Skeletal muscle tissue (tissue), 4 donors: ENCODE measurements around the gene CHD5. TPM values are rescaled to one million over a fixed set of nuclear protein-coding genes. Genes with fewer than 3 reads are reported as not detected.

Experiments used
- H3K27ac ChIP-seq: one replicate; pipeline ENCODE4 v1.7.0; 2013; ENCODE audit warnings: mild to moderate bottlenecking, low read depth, low read length, inconsistent platforms
- H3K27me3 ChIP-seq, 3 donors: one replicate each; pipeline ENCODE4 v1.7.0; 2013; ENCODE audit warnings: low read length in 3 of 3; ENCODE audit not compliant: control insufficient read depth in 3 of 3, insufficient read depth in 3 of 3
- H3K36me3 ChIP-seq, 3 donors: one replicate each; pipeline ENCODE4 v1.7.0; 2013; ENCODE audit warnings: low read length in 3 of 3; ENCODE audit not compliant: control insufficient read depth in 3 of 3, insufficient read depth in 3 of 3
- H3K4me1 ChIP-seq, 3 donors: one replicate each; pipeline ENCODE4 v1.7.0; 2013; ENCODE audit warnings: low read length in 3 of 3, mild to moderate bottlenecking in 3 of 3; ENCODE audit not compliant: control insufficient read depth in 3 of 3, insufficient read depth in 3 of 3
- H3K4me3 ChIP-seq, 3 donors: one replicate each; pipeline ENCODE4 v1.7.0; 2013; ENCODE audit warnings: low read length in 3 of 3
- H3K9ac ChIP-seq, 3 donors: one replicate each; pipeline ENCODE4 v1.7.0; 2013; ENCODE audit warnings: low read length in 3 of 3, mild to moderate bottlenecking in 3 of 3, moderate library complexity in 2 of 3, low read depth in 1 of 3
- H3K9me3 ChIP-seq, 3 donors: one replicate each; pipeline ENCODE4 v1.7.0; 2013; ENCODE audit warnings: low read length in 3 of 3; ENCODE audit not compliant: control insufficient read depth in 3 of 3
- total RNA-seq: library from RNA; depleted of rRNA; stranded (reverse); fragments of >200 nt; gene quantifications from one replicate; pipeline ENCODE4 v1.2.3, GENCODE V29; 2014
- donor health status: Osteomylitis.

CHD5 gene
- total RNA-seq, 1 donor from 2014 or later: not detected

DNA sequence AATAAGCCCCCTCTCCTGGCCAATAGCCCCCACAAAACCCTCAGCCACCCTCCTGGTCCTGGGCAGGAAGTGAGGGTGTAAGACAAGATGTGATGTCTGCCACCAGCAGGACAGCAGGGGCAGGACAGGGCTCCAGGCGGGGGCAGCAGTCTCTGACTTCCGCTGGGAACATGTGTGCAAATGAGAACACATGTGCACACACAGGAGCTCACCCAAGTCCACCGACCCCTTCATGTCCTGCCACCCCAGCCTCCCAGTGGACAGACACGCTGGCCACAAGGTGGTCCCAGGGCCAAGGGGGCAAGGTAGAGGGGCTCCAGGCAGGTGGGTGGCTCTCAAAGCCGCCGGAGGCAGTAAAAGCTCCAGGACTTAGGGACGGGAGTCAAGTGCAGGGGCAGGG is 74.4 kb downstream of the CHD5 start:
- Histone ChIP-seq H3K27ac (no peak overlapping the region), H3K27me3 (peaks cover 25 to 51% (median 42%) of the 10 kb centered on the region in 3 donors), H3K36me3 (no peaks in the 10 kb centered on the region), H3K9ac (no peak overlapping the region), H3K9me3 (no peaks in the 10 kb centered on the region), H3K4me3 (no peak overlapping the region), H3K4me1 (no peaks in the 10 kb centered on the region)

DNA sequence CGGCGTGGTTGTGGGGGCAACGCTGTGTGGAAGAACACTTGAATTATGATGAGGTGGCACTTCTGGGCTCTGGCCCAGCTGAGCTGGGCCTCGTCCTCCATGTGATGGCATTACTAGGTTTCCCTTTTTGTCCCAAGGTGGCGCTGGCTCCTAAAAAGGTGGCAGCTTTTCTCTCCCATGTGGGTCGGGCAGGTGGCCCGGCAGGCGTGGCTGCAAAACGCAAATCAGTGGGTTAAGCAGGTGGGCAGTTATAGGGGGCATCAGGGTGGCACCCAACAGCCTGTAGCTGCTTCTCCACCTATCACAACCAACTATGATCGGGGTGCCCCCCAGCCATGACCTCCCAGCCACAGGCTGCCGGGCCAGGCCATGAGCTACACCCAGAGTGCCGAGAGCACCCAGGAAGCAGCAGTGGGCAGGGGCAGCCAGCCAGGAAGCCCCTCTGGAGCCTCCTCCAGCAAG is 74.9 kb downstream of the CHD5 start:
- H3K4me1 ChIP-seq: no peaks in the 10 kb centered on the region
- no peak overlapping the region for H3K9ac ChIP-seq
- H3K27me3 ChIP-seq: peaks cover 25 to 54% (median 43%) of the 10 kb centered on the region in 3 donors

DNA sequence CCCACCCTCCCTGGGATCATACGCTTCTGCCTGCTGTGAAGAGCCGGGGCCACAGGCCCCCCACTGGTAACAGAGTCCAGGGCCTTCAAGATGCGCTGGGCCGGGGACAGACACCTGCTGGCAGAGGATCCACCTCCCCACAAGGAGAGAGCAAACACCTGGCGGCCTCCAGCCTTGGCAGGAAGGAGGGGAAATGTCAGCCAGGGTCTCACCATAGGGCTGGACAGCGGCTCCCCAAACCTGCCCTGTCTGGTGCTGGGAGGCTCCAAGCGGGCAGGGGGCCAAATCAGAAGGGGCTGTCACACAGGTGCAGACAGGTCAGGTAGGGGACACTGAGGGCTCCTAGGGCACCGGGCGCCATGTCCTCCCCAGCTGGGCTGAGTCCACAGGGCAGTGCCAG is 75.5 kb downstream of the CHD5 start:
- Histone ChIP-seq H3K36me3 (no peaks in the 10 kb centered on the region), H3K9ac (no peak overlapping the region), H3K27me3 (peaks cover 20 to 48% (median 45%) of the 10 kb centered on the region in 3 donors), H3K27ac (no peak overlapping the region), H3K9me3 (no peaks in the 10 kb centered on the region), H3K4me1 (no peaks in the 10 kb centered on the region), H3K4me3 (no peak overlapping the region)

More for the DNA sequence above, 74.9 kb downstream of the CHD5 start:
- Histone ChIP-seq H3K36me3 (no peaks in the 10 kb centered on the region), H3K9me3 (no peaks in the 10 kb centered on the region), H3K4me3 (no peak overlapping the region), H3K27ac (no peak overlapping the region)

DNA sequence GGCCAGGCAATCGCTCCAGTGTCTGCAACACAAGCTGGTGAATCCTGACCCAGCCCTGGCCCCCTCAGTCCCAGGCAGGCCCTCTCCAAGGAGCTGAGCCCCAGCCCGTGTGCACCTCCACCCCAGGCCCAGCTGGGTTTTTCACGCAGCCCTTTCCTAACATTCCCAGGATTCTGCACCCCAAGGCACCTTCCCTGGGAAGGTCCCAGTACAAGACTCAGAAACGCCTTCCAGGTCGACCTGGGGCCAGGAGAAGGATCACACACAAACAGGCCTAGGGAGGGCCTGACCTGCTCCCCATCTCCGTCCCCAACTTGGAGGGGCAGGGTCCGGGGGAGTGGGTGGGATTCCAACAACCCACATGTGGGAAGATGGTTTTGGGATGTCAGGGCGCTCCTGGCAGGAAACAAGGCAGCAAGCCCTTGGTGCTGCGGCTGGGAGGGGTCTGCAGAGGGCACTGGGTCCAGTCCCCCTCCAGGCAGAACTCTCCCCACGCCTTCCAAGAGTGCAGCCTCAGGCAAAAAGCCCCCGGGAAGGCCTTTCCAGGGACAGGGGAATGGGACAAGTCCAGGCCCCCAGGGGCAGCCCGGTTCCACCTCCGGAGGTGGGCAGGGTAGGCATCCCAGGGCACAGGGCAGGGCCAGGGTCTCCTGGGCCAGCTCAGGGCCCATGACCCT is 76.1 kb downstream of the CHD5 start:
- no peaks in the 10 kb centered on the region for H3K9me3 ChIP-seq
- no peak overlapping the region for H3K4me3 ChIP-seq
- H3K9ac ChIP-seq: no peak overlapping the region
- no peaks in the 10 kb centered on the region for H3K36me3 ChIP-seq
- no peak overlapping the region for H3K27ac ChIP-seq
- H3K27me3 ChIP-seq: peaks cover 14 to 50% (median 41%) of the 10 kb centered on the region in 3 donors
- H3K4me1 ChIP-seq: no peaks in the 10 kb centered on the region

DNA sequence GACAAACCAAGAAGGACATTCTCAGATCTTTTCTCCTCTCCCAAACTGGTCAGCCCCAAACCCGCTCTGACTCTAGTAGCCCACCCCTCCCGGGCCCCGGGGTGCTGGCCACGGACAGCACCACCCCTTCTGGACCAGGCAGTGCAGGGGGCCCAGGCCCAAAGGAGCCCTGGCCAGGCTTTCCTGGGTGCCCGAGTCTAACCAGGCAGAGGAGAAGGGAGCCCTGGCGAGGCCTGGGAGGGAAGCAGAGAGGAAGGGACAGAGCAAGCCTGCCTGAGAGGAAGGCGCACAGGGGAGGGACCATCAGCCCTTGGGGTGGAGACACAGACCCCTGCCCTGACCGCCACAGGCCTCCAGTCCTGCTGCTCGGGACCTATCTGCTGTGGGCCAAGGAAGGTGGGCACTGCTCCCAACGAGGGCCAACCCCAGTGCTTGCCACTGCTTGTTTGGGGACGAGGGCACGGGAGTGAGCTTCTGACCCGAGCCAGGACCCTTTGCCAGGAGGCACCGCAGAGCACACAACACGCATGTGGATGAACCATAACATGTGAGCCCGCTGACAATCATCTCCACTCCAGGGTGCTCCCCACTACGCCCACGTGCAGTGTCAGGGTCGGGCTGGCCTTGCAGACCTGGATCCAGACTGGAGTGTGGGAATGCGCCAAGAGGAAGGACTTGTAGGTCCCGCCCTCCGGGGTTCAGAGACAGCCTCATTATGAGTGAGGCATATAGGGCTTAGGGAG is 76.8 kb downstream of the CHD5 start:
- H3K4me3 ChIP-seq: no peak overlapping the region
- no peaks in the 10 kb centered on the region for H3K9me3 ChIP-seq
- peaks cover 0 to 2% (median 0%) of the 10 kb centered on the region in 3 donors for H3K36me3 ChIP-seq
- no peaks in the 10 kb centered on the region for H3K4me1 ChIP-seq
- H3K27me3 ChIP-seq: peaks cover 14 to 44% (median 34%) of the 10 kb centered on the region in 3 donors
- H3K27ac ChIP-seq: no peak overlapping the region
- no peak overlapping the region for H3K9ac ChIP-seq

DNA sequence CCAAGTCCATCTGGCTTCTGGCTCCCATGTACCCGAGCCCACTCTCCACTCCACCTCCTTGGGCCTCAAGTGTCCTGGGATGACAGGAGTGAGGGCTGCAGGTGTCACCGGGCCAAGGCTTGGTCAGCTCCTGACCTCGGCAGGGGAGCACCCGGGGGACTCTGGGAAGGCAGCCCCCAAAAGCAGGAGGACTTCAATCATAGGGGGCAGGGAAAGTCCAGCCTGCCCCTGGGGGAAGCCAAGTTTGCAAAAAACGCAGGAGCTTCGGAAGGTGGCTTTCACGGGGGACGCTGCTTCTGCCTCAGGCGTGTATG is 77.6 kb downstream of the CHD5 start:
- Histone ChIP-seq H3K9ac (no peak overlapping the region), H3K9me3 (no peaks in the 10 kb centered on the region), H3K27me3 (peaks cover 14 to 42% (median 33%) of the 10 kb centered on the region in 3 donors), H3K4me3 (no peak overlapping the region), H3K36me3 (peaks cover 0 to 2% (median 0%) of the 10 kb centered on the region in 3 donors), H3K4me1 (no peaks in the 10 kb centered on the region), H3K27ac (no peak overlapping the region)

DNA sequence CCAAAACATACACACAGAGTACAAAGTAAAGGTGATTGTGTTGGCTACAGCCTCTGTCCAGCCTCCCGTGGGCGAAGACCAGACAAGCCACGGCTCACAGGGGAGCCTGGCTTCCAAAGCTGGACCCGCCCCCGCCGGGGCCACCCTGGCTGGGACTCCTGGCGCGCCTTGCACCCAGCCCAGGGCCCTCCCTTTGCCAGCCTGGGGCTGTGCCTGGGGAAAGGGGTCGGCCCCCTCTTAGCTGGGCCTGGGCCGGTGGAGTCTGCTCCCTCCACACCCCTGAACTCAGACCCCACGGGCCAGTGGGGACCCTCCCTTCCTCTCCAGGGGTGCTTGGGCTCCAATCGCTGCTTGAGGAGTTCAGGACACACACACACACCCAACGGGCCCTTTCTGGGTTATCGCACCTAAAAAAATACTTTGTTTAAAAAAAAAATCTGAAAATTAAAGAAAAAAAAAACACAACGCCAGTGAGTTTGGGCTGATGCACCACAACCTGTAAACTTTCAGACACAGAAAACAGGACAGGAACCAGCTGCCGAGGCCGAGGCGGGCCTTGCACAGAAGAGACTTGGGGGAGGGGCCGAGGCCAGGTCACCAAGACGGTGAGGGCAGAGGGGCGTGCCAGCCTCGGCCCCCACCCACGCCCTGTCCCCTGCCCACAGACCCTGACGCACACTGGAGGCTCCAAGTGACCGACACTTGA is 78.1 kb downstream of the CHD5 start:
- H3K27ac ChIP-seq: no peak overlapping the region
- no peaks in the 10 kb centered on the region for H3K9me3 ChIP-seq
- no peak overlapping the region for H3K9ac ChIP-seq
- H3K36me3 ChIP-seq: peaks cover 0 to 2% (median 0%) of the 10 kb centered on the region in 3 donors
- H3K27me3 ChIP-seq: peaks cover 14 to 42% (median 33%) of the 10 kb centered on the region in 3 donors
- no peak overlapping the region for H3K4me3 ChIP-seq
- H3K4me1 ChIP-seq: no peaks in the 10 kb centered on the region

DNA sequence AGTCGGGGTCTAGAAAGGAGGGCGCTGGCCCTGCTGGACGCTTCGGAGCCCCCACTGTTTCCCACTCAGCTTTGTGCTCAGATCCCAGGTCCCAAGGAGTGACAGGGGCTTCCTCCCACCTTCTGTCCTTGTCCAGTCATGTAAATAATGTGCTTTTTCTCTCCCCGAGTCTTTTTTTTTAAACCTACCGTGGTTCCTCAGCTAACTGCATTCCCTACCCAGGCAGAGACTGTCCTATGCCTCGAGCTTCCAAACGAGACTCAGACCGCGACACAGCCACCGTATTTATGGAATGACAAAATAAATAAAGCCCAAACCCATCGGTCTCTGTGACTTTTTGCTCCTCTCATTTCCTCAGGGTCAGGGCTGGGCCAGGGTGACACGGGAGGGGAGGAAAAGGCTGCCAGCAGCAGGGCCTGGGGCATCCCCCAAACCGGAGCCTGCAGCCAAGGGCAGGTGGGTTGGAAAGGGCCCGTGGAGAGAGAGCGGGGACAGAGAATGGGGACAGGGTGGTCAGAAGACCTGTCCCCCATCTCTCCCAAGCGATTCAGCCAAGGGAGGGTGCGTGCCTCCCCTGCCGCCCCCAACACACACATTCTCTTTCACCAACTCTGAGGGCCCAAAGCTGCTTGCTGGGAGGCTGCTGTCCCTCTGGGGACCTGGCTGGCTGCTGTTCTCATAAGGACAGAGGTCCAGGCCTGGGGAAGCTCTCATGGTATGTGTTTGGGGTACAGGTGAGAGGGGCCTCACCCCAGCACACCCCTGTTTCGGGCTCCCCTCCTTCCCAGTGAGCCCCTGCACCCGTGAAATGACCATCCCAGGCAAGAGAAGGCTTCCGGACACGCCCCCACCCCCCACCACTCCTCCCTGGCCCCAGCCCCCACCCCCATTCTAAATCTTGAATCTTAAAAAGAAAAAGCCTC is 79.0 kb downstream of the CHD5 start:
- no peaks in the 10 kb centered on the region for H3K9me3 ChIP-seq
- H3K4me1 ChIP-seq: no peaks in the 10 kb centered on the region
- H3K4me3 ChIP-seq: no peak overlapping the region
- H3K9ac ChIP-seq: no peak overlapping the region
- peaks cover 0 to 2% (median 0%) of the 10 kb centered on the region in 3 donors for H3K36me3 ChIP-seq
- H3K27me3 ChIP-seq: peaks cover 14 to 42% (median 33%) of the 10 kb centered on the region in 3 donors
- H3K27ac ChIP-seq: no peak overlapping the region
